ENCODE measurements around the gene D2HGDH. TPM values are rescaled to one million over a fixed set of nuclear protein-coding genes. Genes with fewer than 3 reads are reported as not detected.

Gene D2HGDH
- total RNA-seq, result 10 to 100 TPM; 10.7 to 26.9 (median 13.3) TPM
- polyA plus RNA-seq, result 10 to 100 TPM in 1 of 3 donors, 1 to 10 TPM in 2; 6.0 to 36.9 (median 8.6) TPM

GRCh38 chr2:241734467-241735208 lies at the start of gene D2HGDH:
D2HGDH (plus strand) TSS chr2:241734630; CDS start chr2:241735225, 595 bp downstream.
- Histone ChIP-seq H3K4me1 (peaks cover 0 to 22% (median 12%) of the 10 kb centered on the region in 4 donors), H3K4me3 (peak within 1 kb of the TSS; percentile 66 to 93 (median 80)), H3K9me3 (no peaks in the 10 kb centered on the region), H3K27ac (peak within 1 kb of the TSS; percentile 88 to 95 (median 93)), H3K36me3 (peaks cover 0 to 12% (median 0%) of the 10 kb centered on the region in 4 donors), H3K27me3 (no peaks in the 10 kb centered on the region)
- no peak for TF ChIP-seq EP300 (IDR thresholded peaks at IDR 0.05)
- no peak for TF ChIP-seq POLR2A (IDR thresholded peaks at IDR 0.05)
- TF ChIP-seq CTCF (IDR thresholded peaks at IDR 0.05), result no peak
- peak in 3 of 4 donors; percentile 22 to 86 (median 84) for TF ChIP-seq POLR2AphosphoS5 (IDR thresholded peaks at IDR 0.05)
- DNase-seq, result peak; percentile 97
- intact Hi-C loops (cut with DNase I), result loop anchor here (2.0 to 5.0 kb wide), 3 partner anchors 32 to 882 kb away; partner anchors contain the start of gene ING5
- 1% methylated on average over 98 of the region's 98 CpGs for WGBS, 2 donors

GRCh38 chr2:241686324-241686649 lies 48.1 kb upstream of the D2HGDH start:
- Histone ChIP-seq H3K9me3 (no peaks in the 10 kb centered on the region), H3K27ac (peak overlapping the region; percentile 93 to 95 (median 94)), H3K27me3 (no peaks in the 10 kb centered on the region), H3K36me3 (peaks cover 0 to 21% (median 9%) of the 10 kb centered on the region in 4 donors), H3K4me1 (peaks cover 0 to 40% (median 30%) of the 10 kb centered on the region in 4 donors), H3K4me3 (peak overlapping the region; percentile 79 to 95 (median 84))
- no peak for DNase-seq
- no peak for TF ChIP-seq POLR2A (IDR thresholded peaks at IDR 0.05)
- no peak for TF ChIP-seq CTCF (IDR thresholded peaks at IDR 0.05)
- TF ChIP-seq POLR2AphosphoS5 (IDR thresholded peaks at IDR 0.05), result no peak
- TF ChIP-seq EP300 (IDR thresholded peaks at IDR 0.05), result no peak
- WGBS, 2 donors, result 0 to 1% methylated on average over 37 of the region's 37 CpGs
- intact Hi-C loops (cut with DNase I), result loop anchor here (2.0 to 5.0 kb wide), 3 partner anchors 15 to 369 kb away; partner anchors contain the start of genes ATG4B, HDLBP, SEPTIN2 and THAP4

GRCh38 chr2:241686650-241687425 lies 47.6 kb upstream of the D2HGDH start, which contains the start of gene DTYMK:
DTYMK (minus strand) TSS chr2:241686815; CDS start chr2:241686783, 32 bp downstream.
- H3K27ac ChIP-seq, result peak within 1 kb of the TSS; percentile 93 to 95 (median 94)
- intact Hi-C loops (cut with DNase I), result loop anchor here (2.0 to 5.0 kb wide), 3 partner anchors 14 to 370 kb away; partner anchors contain the start of genes ATG4B, HDLBP, SEPTIN2 and THAP4
- 0% methylated on average over 102 of the region's 102 CpGs for WGBS, 2 donors
- H3K9me3 ChIP-seq, result no peaks in the 10 kb centered on the region
- peaks cover 0 to 25% (median 10%) of the 10 kb centered on the region in 4 donors for H3K36me3 ChIP-seq
- H3K27me3 ChIP-seq, result no peaks in the 10 kb centered on the region
- TF ChIP-seq POLR2A (IDR thresholded peaks at IDR 0.05) (peak; percentile 18 to 37), CTCF (IDR thresholded peaks at IDR 0.05) (no peak), EP300 (IDR thresholded peaks at IDR 0.05) (no peak), POLR2AphosphoS5 (IDR thresholded peaks at IDR 0.05) (peak; percentile 85 to 95 (median 92))
- DNase-seq, result peak; percentile 98
- H3K4me1 ChIP-seq, result peaks cover 0 to 34% (median 25%) of the 10 kb centered on the region in 4 donors
- H3K4me3 ChIP-seq, result peak within 1 kb of the TSS; percentile 79 to 95 (median 84)

- intact Hi-C loops (cut with DNase I), result loop anchor here (5.0 kb wide), 1 partner anchor 372 kb away; the partner anchor contains the start of genes HDLBP and SEPTIN2
- no peak overlapping the region for H3K27ac ChIP-seq
- H3K27me3 ChIP-seq, result no peaks in the 10 kb centered on the region
- H3K9me3 ChIP-seq, result no peaks in the 10 kb centered on the region
- TF ChIP-seq CTCF (IDR thresholded peaks at IDR 0.05), result no peak
- TF ChIP-seq POLR2A (IDR thresholded peaks at IDR 0.05), result no peak
- TF ChIP-seq POLR2AphosphoS5 (IDR thresholded peaks at IDR 0.05), result no peak
- TF ChIP-seq EP300 (IDR thresholded peaks at IDR 0.05), result no peak
- 81 to 84% methylated on average over 10 of the region's 10 CpGs for WGBS, 2 donors
- DNase-seq, result no peak
- H3K4me3 ChIP-seq, result no peak overlapping the region
- H3K4me1 ChIP-seq, result peaks cover 0 to 32% (median 25%) of the 10 kb centered on the region in 4 donors
- peaks cover 0 to 40% (median 10%) of the 10 kb centered on the region in 4 donors for H3K36me3 ChIP-seq
Observed at GRCh38 chr2:241689306-241689705, 45.1 kb upstream of the D2HGDH start.

All from sigmoid colon (tissue), 7 donors.